HL-60 (cell line): ENCODE measurements around the gene FYB2.

ENCODE experiments used
- DNase-seq, 2 experiments: peaks; one replicate each; pipeline ENCODE4 v3.0.0-alpha.2; 2010 to 2020; ENCODE audit warnings: low read depth in 1 of 2, low spot score in 1 of 2
- H3K27ac ChIP-seq: fragments of 250-450 bp; sonication (Bioruptor Pico); replicated peaks from 2 replicates; pipeline ENCODE4 v1.5.1; 2020; ENCODE audit warnings: mild to moderate bottlenecking, moderate library complexity
- H3K27me3 ChIP-seq: fragments of 250-450 bp; sonication (Bioruptor Pico); 2 replicates; pipeline ENCODE4 v1.5.1; 2021; ENCODE audit warnings: mild to moderate bottlenecking, moderate library complexity; ENCODE audit not compliant: insufficient read depth, poor library complexity, severe bottlenecking
- H3K4me3 ChIP-seq: replicated peaks from 2 replicates; pipeline ENCODE4 v1.5.1; 2011; ENCODE audit warnings: mild to moderate bottlenecking, control low read depth, low read length; ENCODE audit not compliant: insufficient read depth
- CTCF ChIP-seq: IDR thresholded peaks from one replicate; pipeline ENCODE4 v1.5.1; 2011; ENCODE audit warnings: low read length, control low read depth, inconsistent platforms; ENCODE audit not compliant: insufficient read depth
- GABPA ChIP-seq: IDR thresholded peaks from 2 replicates; pipeline ENCODE4 v1.6.1; 2012; ENCODE audit warnings: low read depth
- POLR2AphosphoS5 ChIP-seq: IDR thresholded peaks from 2 replicates; pipeline ENCODE4 v1.6.1; 2012; ENCODE audit warnings: low read depth
- REST ChIP-seq: IDR thresholded peaks from 2 replicates; pipeline ENCODE4 v1.6.1; 2012; ENCODE audit warnings: low read depth; ENCODE audit not compliant: insufficient replicate concordance
- SPI1 ChIP-seq: IDR thresholded peaks from 2 replicates; pipeline ENCODE4 v1.6.1; 2012; ENCODE audit warnings: low read depth, mild to moderate bottlenecking, borderline replicate concordance

Gene FYB2

DNA sequence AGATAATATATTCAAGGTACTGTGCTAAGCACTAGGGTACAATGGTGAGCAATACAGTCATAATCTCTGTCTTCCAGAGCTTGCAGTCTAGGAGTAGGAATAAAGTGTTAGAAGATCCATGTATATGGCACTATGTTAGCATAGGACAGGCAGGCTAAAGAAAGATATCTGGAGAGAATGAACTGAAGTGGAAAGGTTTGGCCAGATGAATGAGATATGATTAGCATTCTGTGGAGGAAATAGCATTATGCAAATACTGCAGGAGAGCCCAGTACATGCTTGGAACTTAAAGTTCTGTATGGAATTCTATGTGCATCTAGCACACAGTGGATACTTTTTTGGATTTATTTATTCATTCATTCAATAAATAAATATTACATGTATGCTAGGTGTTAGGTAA is 40.1 kb upstream of the FYB2 start:
- H3K27ac ChIP-seq = no peak overlapping the region
- no peak overlapping the region for H3K4me3 ChIP-seq
- TF ChIP-seq GABPA (no peak), SPI1 (no peak), POLR2AphosphoS5 (no peak), CTCF (no peak), REST (no peak)
- H3K27me3 ChIP-seq = no peaks in the 10 kb centered on the region
- DNase-seq = no peak

GRCh38 chr1:56856186-56856585 is 37.0 kb upstream of the FYB2 start:
- no peak overlapping the region for H3K27ac ChIP-seq
- H3K27me3 ChIP-seq = peaks cover 2% of the 10 kb centered on the region
- no peak for DNase-seq
- no peak overlapping the region for H3K4me3 ChIP-seq
- TF ChIP-seq GABPA = no peak
- no peak for TF ChIP-seq CTCF
- no peak for TF ChIP-seq SPI1
- TF ChIP-seq POLR2AphosphoS5 = no peak
- no peak for TF ChIP-seq REST

DNA sequence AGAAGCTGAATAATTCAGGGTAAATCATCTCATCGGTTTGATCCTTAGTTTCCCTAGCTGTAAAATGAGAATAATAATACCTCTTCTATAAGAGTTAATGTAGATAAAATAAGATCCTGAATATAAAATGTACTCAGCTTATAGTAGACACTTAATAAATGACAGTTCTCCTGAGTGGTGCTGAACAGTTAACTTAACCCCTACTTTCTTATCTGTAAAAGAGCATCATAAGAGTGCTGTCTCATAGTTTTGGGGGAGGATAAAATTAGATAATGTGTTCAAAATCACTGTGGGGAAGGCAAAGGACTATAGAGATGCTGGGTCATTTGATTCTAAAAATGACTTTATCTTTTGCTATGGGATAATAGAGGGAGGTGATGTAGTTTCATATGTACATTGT is 36.0 kb upstream of the FYB2 start:
- no peak overlapping the region for H3K4me3 ChIP-seq
- peaks cover 2% of the 10 kb centered on the region for H3K27me3 ChIP-seq
- TF ChIP-seq GABPA = no peak
- TF ChIP-seq REST = no peak
- TF ChIP-seq POLR2AphosphoS5 = no peak
- no peak for TF ChIP-seq SPI1
- TF ChIP-seq CTCF = no peak
- DNase-seq = no peak
- H3K27ac ChIP-seq = no peak overlapping the region
